Measurements from ENCODE around the gene UBA1.

Gene UBA1

DNA sequence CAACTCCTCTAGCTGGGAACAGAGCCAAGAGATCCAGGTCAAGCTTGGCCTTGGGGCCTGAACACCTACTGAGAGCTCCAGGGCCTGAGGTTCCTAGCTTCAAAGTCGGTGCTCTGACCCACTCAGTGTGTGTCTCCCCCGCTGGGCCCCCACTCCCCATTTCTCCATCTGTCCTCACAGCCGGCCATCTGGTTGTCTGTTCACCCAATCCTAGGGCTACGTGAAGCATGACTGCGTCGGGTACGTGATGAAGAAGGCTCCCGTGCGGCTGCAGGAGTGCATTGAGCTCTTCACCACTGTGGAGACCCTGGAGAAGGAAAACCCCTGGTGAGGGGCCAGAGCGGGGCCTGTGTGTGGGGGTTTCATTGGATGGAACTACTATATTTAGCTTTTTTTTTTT is 51.5 kb downstream of the UBA1 start:
- Histone ChIP-seq H2AFZ (ENCODE audit: low read depth) (no peak overlapping the region), H3K9ac (no peak overlapping the region), H3K79me2 (ENCODE audit: insufficient read depth, low read depth) (no peaks in the 10 kb centered on the region), H3K36me3 (ENCODE audit: insufficient read depth) (no peaks in the 10 kb centered on the region), H3K4me3 (IDR thresholded peaks at IDR 0.05; ENCODE audit: insufficient read depth, low read depth, low read length) (no peak overlapping the region), H3K4me1 (ENCODE audit: low read depth, poor library complexity, severe bottlenecking) (no peaks in the 10 kb centered on the region), H4K20me1 (ENCODE audit: insufficient read depth) (no peaks in the 10 kb centered on the region), H3K4me2 (no peak overlapping the region), H3K27ac (no peak overlapping the region), H3K27me3 (ENCODE audit: insufficient read depth, low read depth) (no peaks in the 10 kb centered on the region)
- TF ChIP-seq, protein P1, sequence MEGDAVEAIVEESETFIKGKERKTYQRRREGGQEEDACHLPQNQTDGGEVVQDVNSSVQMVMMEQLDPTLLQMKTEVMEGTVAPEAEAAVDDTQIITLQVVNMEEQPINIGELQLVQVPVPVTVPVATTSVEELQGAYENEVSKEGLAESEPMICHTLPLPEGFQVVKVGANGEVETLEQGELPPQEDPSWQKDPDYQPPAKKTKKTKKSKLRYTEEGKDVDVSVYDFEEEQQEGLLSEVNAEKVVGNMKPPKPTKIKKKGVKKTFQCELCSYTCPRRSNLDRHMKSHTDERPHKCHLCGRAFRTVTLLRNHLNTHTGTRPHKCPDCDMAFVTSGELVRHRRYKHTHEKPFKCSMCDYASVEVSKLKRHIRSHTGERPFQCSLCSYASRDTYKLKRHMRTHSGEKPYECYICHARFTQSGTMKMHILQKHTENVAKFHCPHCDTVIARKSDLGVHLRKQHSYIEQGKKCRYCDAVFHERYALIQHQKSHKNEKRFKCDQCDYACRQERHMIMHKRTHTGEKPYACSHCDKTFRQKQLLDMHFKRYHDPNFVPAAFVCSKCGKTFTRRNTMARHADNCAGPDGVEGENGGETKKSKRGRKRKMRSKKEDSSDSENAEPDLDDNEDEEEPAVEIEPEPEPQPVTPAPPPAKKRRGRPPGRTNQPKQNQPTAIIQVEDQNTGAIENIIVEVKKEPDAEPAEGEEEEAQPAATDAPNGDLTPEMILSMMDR (conservative IDR thresholded peaks at IDR 0.05; ENCODE audit: low read depth, low read length), result no peak

DNA sequence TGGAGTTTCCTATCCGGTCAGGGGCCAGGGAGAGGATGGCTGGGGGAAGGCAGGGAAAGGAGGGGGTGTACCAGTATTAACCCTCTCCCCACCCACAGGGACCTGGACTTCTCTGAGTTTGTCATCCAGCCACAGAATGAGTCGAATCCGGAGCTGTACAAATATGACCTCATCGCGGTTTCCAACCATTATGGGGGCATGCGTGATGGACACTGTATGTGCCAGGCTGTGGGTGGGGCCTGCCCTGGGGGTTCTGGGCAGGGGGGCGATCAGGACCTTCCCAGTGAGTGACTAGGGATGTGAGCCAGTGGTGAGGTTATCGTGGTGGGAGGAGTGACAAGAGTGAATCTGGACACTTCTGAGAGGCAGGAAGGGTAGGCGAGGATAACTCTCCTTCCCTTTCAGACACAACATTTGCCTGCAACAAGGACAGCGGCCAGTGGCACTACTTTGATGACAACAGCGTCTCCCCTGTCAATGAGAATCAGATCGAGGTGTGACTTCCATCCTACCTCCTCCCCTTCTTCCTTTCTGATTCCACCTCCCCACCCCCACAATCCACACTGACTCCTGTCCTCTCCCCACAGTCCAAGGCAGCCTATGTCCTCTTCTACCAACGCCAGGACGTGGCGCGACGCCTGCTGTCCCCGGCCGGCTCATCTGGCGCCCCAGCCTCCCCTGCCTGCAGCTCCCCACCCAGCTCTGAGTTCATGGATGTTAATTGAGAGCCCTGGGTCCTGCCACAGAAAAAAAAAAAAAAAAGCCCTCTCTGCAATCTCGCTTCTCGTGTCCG is 53.8 kb downstream of the UBA1 start:
- Histone ChIP-seq H3K4me1 (ENCODE audit: low read depth, poor library complexity, severe bottlenecking) (no peaks in the 10 kb centered on the region), H2AFZ (ENCODE audit: low read depth) (no peak overlapping the region), H3K9ac (no peak overlapping the region), H3K36me3 (ENCODE audit: insufficient read depth) (no peaks in the 10 kb centered on the region), H3K27me3 (ENCODE audit: insufficient read depth, low read depth) (no peaks in the 10 kb centered on the region), H4K20me1 (ENCODE audit: insufficient read depth) (no peaks in the 10 kb centered on the region), H3K27ac (no peak overlapping the region), H3K79me2 (ENCODE audit: insufficient read depth, low read depth) (no peaks in the 10 kb centered on the region), H3K4me3 (IDR thresholded peaks at IDR 0.05; ENCODE audit: insufficient read depth, low read depth, low read length) (no peak overlapping the region), H3K4me2 (no peak overlapping the region)
- TF ChIP-seq, protein P1 (conservative IDR thresholded peaks at IDR 0.05; ENCODE audit: low read depth, low read length), result no peak

DNA sequence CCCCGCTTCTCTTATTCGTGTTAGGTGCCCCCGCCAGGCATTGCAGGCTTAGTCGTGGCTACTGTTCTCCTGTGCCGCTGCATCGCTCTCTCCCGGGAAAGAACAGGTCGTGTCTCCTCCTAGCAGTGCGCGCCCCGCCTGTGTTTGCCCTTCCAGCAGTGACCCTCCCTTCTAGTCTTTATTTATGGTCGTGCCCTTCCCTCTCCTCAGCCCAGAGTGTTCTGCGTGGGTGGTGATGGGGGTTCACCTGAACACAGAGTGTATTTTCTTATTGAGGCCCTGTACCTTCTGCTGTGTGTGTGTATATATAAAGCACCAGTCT is 54.3 kb downstream of the UBA1 start:
- Histone ChIP-seq H3K4me1 (ENCODE audit: low read depth, poor library complexity, severe bottlenecking) (no peaks in the 10 kb centered on the region), H2AFZ (ENCODE audit: low read depth) (no peak overlapping the region), H3K27me3 (ENCODE audit: insufficient read depth, low read depth) (no peaks in the 10 kb centered on the region)

GRCh38 chrX:47248576-47248975 is 54.9 kb downstream of the UBA1 start:
- Histone ChIP-seq H3K27me3 (ENCODE audit: insufficient read depth, low read depth) (no peaks in the 10 kb centered on the region), H2AFZ (ENCODE audit: low read depth) (no peak overlapping the region), H3K4me3 (IDR thresholded peaks at IDR 0.05; ENCODE audit: insufficient read depth, low read depth, low read length) (no peak overlapping the region), H3K4me2 (no peak overlapping the region), H3K9ac (no peak overlapping the region), H3K36me3 (ENCODE audit: insufficient read depth) (no peaks in the 10 kb centered on the region), H4K20me1 (ENCODE audit: insufficient read depth) (no peaks in the 10 kb centered on the region), H3K79me2 (ENCODE audit: insufficient read depth, low read depth) (no peaks in the 10 kb centered on the region), H3K4me1 (ENCODE audit: low read depth, poor library complexity, severe bottlenecking) (no peaks in the 10 kb centered on the region), H3K27ac (no peak overlapping the region)
- TF ChIP-seq, protein P1 (conservative IDR thresholded peaks at IDR 0.05; ENCODE audit: low read depth, low read length), result no peak

More for the DNA sequence above, 54.3 kb downstream of the UBA1 start:
- Histone ChIP-seq H3K9ac (no peak overlapping the region), H3K79me2 (ENCODE audit: insufficient read depth, low read depth) (no peaks in the 10 kb centered on the region), H3K36me3 (ENCODE audit: insufficient read depth) (no peaks in the 10 kb centered on the region), H3K27ac (no peak overlapping the region), H3K4me2 (no peak overlapping the region), H3K4me3 (IDR thresholded peaks at IDR 0.05; ENCODE audit: insufficient read depth, low read depth, low read length) (no peak overlapping the region), H4K20me1 (ENCODE audit: insufficient read depth) (no peaks in the 10 kb centered on the region)
- TF ChIP-seq, protein P1 (conservative IDR thresholded peaks at IDR 0.05; ENCODE audit: low read depth, low read length), result no peak
